AG08395 (cell line): ENCODE data around the gene INS.
A peak's percentile ranks its signal among the peaks of the same experiment; 100 is the strongest.

Experiments
- DNase-seq: peaks from one replicate; pipeline ENCODE4 v3.0.0; 2012; ENCODE audit warnings: mixed read lengths, low spot score

INS gene

GRCh38 chr11:2164861-2165555, 4.0 kb upstream of the INS start:
- DNase-seq = no peak

GRCh38 chr11:2164081-2164480, 3.1 kb upstream of the INS start:
- DNase-seq = no peak

GRCh38 chr11:2163428-2163978, 2.5 kb upstream of the INS start:
- DNase-seq = no peak

GRCh38 chr11:2159536-2160413, 1.2 kb downstream of the INS start:
- DNase-seq = no peak

GRCh38 chr11:2158966-2159365, 2.0 kb downstream of the INS start:
- no peak for DNase-seq

DNA sequence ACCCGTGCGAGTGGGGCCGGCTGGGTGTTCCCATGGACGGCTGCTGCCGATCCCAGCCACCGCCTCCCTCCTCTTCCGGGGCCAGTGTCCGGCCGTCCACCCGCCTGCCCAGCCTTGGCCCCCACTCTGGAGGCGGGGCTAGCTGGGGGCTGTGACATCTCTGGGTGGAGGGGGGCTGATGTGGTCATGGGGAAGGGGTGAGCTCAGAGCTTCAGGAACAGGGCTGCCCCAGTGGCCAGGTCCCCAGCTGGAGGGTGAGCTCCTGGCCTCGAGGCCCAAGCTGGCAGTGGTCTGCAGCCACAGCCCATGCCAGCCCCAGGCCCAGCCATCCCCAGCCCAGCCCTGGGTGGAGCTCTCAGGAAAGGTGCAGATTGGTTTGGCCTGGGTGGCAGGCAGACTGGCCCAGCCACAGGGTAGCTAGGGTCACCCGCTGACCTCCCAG, 2.7 kb downstream of the INS start:
- DNase-seq = no peak

DNA sequence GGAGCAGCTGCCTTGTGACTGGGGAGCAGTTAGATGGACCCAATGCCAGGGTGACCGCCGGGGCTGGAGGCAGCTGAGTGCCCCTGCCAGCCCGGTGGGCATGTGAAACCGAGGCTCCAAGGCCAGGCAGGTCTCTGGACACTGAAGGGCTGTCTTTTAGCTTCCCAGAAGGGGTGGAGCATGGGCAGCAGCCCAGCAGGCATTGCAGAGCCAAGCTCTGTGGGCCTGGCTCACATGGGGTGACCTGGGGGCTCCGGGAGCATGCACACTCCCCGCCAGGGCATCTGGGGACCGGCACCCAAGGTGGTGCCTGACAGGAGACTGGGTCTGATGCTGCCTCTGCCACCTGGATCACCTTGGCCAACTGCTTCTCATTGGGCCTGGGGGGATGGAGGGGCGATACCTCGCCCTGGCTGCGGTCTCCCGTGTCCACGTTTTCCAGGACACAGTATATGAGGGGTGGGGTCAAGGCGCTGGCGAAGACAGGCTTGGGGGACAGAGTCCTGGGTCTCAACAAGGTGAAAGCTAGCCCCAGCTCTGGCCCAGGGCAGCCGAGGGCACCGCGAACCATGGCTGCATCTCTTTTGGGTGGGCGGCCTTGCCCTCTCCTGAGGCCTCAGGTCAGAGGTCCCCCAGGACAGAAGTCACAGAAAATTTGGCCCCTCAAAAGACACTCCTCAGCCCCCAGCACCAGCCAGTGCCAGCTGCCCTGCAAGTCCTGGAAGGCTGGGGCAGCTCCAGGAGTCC, 3.5 kb downstream of the INS start:
- no peak for DNase-seq

- DNase-seq = peak; percentile 88
Measured at GRCh38 chr11:2156416-2157182, 4.4 kb downstream of the INS start.

- no peak for DNase-seq
Measured at GRCh38 chr11:2155511-2155910, 5.5 kb downstream of the INS start.

DNA sequence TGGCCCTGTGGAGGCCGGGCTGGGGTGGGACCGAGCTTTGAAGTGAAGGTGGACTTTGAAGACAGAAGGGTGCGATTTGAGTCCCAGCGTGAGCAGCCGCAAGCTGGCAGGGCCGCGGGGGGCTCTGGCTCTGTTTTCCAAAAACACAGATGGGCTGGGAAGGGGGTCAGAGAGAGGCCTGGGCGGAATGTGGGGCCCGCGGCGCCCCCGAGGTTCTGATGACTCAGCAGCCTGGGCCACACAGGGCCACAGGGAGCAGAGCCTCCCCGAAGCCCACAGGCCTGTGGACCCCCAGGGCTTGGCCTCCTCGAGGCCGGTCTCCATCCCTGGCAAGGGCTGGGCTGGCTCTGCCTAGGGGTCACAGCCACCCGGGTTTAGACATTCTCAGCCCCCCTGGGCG, 6.1 kb downstream of the INS start:
- no peak for DNase-seq

GRCh38 chr11:2154195-2154585, 6.8 kb downstream of the INS start:
- DNase-seq = no peak

- DNase-seq = no peak
Measured at GRCh38 chr11:2153581-2154194, 7.3 kb downstream of the INS start.

DNA sequence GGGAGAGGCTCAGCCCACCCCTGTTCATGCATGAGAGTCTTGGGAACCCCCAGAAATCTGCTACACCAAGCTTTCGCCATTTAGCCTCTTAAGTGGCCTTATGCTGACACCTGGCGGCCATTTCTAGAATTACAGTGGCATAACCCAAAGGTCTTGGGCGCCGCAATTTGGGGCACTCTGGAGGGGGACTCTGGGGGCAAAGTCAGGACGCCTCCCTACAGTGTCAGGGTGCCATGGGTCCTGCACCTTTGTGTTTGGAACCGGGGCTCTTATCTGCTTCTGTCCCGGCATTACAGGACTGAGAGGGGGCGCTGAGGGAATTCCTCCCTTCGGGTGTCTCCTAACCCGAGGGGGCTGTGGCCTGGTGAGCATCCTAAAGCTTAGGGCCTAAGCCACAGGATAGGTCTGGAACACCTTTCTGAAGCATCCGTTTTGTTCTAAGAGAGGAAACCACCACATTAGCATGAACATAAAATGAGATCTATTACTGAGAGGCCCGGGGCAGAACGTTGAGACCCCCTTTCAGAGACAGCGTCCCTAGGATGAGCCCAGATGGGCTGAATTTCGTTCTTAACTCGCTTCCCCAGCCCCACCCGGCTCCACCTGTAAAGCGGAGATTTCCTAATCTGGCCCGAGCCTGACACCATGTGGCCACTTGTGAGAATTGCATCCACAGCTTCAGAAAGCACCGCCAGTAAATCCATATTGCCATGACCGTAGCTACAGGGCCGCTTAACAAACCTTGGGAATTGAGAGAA, 9.3 kb downstream of the INS start:
- DNase-seq = peak; percentile 83

GRCh38 chr11:2149864-2150847, 10.9 kb downstream of the INS start:
- DNase-seq = peak; percentile 36

- DNase-seq = no peak
Measured at GRCh38 chr11:2149460-2149859, 11.5 kb downstream of the INS start.

- DNase-seq = no peak
Measured at GRCh38 chr11:2148595-2148994, 12.4 kb downstream of the INS start.

- no peak for DNase-seq
Measured at GRCh38 chr11:2147391-2147790, 13.6 kb downstream of the INS start.

DNA sequence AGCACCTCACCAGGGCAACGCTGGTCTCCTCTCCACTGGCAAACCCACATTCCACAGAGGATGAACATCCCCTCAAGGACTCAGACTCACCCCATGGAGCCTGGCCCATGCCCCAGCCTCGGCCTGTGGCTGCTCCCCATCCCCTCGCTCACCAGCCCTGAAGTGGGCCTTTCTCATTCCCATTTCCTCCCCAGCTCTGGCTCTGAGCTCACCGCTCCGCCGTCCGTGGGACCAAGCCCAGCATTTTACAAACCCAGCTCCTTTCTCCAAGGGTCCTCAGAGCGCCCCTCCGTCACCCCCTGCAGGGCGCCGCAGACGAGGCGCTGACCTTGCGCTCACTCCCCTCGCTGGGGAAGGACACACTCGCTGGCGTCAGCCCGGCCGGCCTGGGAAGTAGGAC, 15.0 kb downstream of the INS start:
- DNase-seq = no peak
